BE2C (cell line): ENCODE data around the gene TMEM132A.
"Not testable (repeated sequence)": the region's sequence is repeated elsewhere in the genome, so short reads cannot be mapped to it uniquely, and the experiment has no call there.

Experiments used
- DNase-seq: peaks from one replicate; pipeline ENCODE4 v3.0.0-alpha.2; 2020
- H3K27me3 ChIP-seq: fragments of 250-450 bp; sonication (Bioruptor Pico); 2 replicates; pipeline ENCODE4 v1.5.1; 2020; ENCODE audit warnings: mild to moderate bottlenecking
- H3K36me3 ChIP-seq: fragments of 250-450 bp; sonication (Bioruptor Pico); 2 replicates; pipeline ENCODE4 v1.5.1; 2020; ENCODE audit warnings: mild to moderate bottlenecking
- H3K4me1 ChIP-seq: fragments of 250-450 bp; sonication (Bioruptor Pico); 2 replicates; pipeline ENCODE4 v1.5.1; 2020
- H3K4me3 ChIP-seq: 2 replicates; pipeline ENCODE4 v1.5.1; 2011; ENCODE audit warnings: low read depth, low read length
- H3K9me3 ChIP-seq: fragments of 250-450 bp; sonication (Bioruptor Pico); 2 replicates; pipeline ENCODE4 v1.5.1; 2020
- TF ChIP-seq, protein P1 (sequence below): IDR thresholded peaks from 2 replicates; pipeline ENCODE4 v1.5.1; 2012; ENCODE audit warnings: mild to moderate bottlenecking, low read depth, low read length

Gene TMEM132A

GRCh38 chr11:60970890-60971289 lies 46.6 kb downstream of the TMEM132A start:
- Histone ChIP-seq H3K27me3 (no peaks in the 10 kb centered on the region), H3K36me3 (no peaks in the 10 kb centered on the region), H3K4me1 (no peaks in the 10 kb centered on the region), H3K9me3 (no peaks in the 10 kb centered on the region), H3K4me3 (no peak overlapping the region)
- no peak for DNase-seq
- TF ChIP-seq, protein P1, sequence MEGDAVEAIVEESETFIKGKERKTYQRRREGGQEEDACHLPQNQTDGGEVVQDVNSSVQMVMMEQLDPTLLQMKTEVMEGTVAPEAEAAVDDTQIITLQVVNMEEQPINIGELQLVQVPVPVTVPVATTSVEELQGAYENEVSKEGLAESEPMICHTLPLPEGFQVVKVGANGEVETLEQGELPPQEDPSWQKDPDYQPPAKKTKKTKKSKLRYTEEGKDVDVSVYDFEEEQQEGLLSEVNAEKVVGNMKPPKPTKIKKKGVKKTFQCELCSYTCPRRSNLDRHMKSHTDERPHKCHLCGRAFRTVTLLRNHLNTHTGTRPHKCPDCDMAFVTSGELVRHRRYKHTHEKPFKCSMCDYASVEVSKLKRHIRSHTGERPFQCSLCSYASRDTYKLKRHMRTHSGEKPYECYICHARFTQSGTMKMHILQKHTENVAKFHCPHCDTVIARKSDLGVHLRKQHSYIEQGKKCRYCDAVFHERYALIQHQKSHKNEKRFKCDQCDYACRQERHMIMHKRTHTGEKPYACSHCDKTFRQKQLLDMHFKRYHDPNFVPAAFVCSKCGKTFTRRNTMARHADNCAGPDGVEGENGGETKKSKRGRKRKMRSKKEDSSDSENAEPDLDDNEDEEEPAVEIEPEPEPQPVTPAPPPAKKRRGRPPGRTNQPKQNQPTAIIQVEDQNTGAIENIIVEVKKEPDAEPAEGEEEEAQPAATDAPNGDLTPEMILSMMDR, result no peak

DNA sequence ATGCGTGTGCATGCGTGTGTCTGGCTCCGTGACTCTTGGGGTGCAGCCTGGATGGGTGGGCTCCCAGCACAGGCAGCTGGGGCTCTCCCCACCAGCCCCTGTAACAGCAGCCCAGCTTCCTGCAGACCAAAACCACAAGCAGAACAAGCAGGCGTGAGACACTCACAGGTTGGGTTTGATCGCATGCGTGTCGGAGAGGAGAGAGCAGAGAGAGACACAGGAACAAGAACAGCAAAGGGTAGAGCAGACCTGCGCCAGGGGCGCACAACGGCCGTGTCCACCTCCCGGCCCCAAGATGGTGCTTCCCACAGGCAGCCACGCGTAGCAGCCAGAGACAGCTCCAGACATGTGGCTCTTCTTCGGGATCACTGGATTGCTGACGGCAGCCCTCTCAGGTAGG lies 47.3 kb downstream of the TMEM132A start, which contains the start of gene CD6:
CD6 (plus strand) TSS at position 161 of the 400 bp plus-strand sequence; CDS start at position 347, 186 bp downstream.
- TF ChIP-seq, protein P1, result no peak
- H3K9me3 ChIP-seq, result no peaks in the 10 kb centered on the region
- no peaks in the 10 kb centered on the region for H3K4me1 ChIP-seq
- no peak within 1 kb of the TSS for H3K4me3 ChIP-seq
- no peak for DNase-seq
- H3K36me3 ChIP-seq, result no peaks in the 10 kb centered on the region
- no peaks in the 10 kb centered on the region for H3K27me3 ChIP-seq

DNA sequence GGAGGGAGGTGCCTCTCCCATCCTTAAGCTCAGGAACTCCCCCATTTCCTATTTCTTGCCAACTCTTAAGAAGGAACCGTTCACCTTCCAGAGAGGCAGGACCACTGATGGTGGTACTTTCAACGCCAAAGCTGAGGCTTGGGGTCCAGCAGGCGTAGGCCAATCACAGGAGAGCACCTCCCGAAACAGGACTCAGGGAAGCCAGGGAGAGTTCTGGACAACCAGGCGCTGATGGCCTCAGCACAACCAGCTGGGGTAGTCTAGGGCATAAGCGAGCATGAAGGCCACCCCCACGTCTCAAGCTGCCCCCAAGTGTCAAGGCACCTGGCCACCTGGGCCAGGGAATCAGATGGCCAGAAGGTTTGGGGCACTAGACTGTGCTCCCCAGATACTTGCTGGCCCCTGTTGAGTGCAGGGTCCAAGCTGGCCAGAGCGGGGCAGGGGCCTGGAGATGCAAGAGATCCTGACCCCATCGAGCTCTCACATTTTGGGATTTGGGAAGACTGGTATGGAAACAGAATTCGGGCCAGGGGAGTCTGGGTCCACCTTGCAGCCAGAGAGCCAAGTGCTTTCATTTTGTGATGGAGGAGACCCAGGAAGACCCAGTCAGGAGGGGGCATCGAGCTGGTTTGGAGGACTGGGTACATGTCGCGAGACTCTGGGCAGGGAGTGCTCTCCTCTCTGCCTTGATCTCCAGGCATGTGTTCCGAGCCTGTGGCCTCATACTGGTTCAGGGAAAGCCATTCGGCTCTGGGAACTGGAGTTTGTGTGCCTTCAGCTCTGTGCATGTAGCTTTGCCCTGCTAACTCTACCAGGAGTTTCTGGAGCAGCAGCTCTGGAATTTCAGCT lies 48.1 kb downstream of the TMEM132A start:
- H3K9me3 ChIP-seq, result no peaks in the 10 kb centered on the region
- H3K27me3 ChIP-seq, result no peaks in the 10 kb centered on the region
- H3K4me3 ChIP-seq, result no peak overlapping the region
- TF ChIP-seq, protein P1, result no peak
- no peak for DNase-seq
- H3K4me1 ChIP-seq, result no peaks in the 10 kb centered on the region
- H3K36me3 ChIP-seq, result no peaks in the 10 kb centered on the region

GRCh38 chr11:60973699-60974098 lies 49.4 kb downstream of the TMEM132A start:
- no peak for DNase-seq
- H3K4me1 ChIP-seq, result no peaks in the 10 kb centered on the region
- no peaks in the 10 kb centered on the region for H3K36me3 ChIP-seq
- TF ChIP-seq, protein P1, result no peak
- H3K27me3 ChIP-seq, result no peaks in the 10 kb centered on the region
- no peaks in the 10 kb centered on the region for H3K9me3 ChIP-seq
- H3K4me3 ChIP-seq, result no peak overlapping the region

DNA sequence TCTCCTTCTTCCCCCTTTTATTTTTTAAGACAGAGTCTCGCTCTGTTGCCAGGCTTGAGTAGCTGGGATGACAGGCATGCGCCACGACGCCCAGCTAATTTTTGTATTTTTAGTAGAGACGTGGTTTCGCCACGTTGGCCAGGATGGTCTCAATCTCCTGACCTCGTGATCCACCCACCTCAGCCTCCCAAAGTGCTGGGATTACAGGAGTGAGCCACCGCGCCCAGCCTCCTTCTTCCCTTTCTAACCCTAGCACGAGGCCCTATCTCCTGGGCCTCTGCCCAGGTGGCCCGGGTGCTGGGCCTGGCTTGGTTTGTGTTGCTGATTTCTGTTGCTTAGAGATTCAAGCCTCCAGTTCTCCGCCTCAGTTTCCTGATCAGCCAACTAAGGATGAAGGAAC lies 50.1 kb downstream of the TMEM132A start:
- not testable (repeated sequence) for DNase-seq, H3K27me3 ChIP-seq, H3K9me3 ChIP-seq, H3K36me3 ChIP-seq, H3K4me1 ChIP-seq, H3K4me3 ChIP-seq

GRCh38 chr11:60974726-60975125 lies 50.5 kb downstream of the TMEM132A start:
- Histone ChIP-seq H3K36me3 (no peaks in the 10 kb centered on the region), H3K4me3 (no peak overlapping the region), H3K4me1 (no peaks in the 10 kb centered on the region), H3K9me3 (no peaks in the 10 kb centered on the region), H3K27me3 (no peaks in the 10 kb centered on the region)
- no peak for DNase-seq
- TF ChIP-seq, protein P1, result no peak
